MV-4-11 (cell line): Measurements from ENCODE around the gene WFDC1.

Experiments
- DNase-seq: peaks from one replicate; lab custom pipeline; 2025; lab: John Stamatoyannopoulos, UW

Gene WFDC1

DNA sequence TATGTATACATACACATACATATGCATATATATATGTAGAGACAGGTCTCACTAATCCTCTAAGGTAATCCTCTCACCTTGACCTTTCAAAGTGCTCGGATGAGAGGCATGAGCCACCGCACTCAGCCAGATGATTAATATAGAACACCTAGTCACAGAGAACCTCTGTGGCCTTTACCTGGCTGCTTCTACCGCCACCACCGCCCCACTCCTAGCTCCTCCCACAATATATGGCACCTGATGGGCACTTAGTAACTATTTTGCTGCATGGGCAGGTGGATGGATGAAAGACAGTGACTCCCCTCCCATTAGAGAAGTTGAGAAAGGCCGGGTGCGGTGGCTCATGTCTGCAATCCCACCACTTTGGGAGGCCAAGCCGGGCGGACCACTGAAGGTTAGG is 57.0 kb downstream of the WFDC1 start:
- DNase-seq, result no peak

DNA sequence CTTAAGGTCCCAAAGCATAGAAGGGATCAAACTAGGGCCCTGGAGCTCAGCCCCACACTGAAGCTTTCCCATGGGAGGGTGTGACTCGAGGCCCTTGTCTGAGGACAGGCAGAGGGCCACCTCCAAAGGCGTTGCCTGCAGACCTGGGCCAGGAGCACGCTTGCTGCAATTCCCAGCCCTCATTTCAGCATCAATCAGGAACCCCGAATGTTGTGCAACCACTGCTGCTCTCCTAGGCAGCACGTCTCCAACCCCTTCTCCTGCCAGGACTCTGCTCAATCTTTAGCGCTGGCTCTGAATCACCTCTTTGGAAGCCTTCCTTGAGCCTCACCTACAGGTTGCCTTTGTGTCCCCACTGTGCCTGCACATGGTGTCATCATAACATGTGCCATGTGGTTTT is 59.6 kb downstream of the WFDC1 start:
- no peak for DNase-seq

DNA sequence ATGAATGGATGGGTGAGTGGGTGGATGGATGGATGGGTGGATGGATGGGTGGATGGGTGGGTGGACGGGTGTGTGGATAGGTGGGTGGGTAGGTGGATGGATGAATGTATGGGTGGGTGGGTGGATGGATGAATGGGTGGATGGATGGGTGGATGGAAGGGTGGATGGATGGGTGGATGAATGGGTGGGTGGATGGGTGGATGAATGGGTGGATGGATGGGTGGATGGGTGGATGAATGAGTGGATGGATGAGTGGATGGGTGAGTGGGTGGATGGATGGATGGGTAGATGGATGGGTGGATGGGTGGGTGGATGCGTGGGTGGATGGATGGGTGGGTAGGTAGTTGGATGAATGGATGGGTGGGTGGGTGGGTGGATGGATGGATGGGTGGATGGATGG is 60.5 kb downstream of the WFDC1 start:
- no peak for DNase-seq

DNA sequence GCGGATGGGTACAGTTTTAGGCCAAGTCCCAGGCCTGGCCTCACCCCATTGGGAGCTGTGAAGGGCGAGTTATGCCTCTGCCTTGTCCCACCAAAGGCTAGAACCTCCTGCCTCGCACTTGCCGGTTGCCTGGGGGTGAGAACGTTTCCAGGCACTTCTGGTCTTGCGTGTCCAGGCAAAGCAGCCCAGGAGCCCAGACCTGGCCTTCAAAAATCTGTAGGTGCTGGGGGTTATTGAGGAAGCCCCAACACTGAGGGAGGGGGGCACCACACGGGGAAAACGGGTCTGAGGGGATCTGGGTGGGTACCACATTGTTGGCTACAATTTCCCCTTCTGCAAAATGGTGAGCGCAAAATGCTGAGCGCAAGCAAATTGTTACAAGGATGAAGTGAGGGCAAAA is 61.5 kb downstream of the WFDC1 start:
- DNase-seq, result no peak

DNA sequence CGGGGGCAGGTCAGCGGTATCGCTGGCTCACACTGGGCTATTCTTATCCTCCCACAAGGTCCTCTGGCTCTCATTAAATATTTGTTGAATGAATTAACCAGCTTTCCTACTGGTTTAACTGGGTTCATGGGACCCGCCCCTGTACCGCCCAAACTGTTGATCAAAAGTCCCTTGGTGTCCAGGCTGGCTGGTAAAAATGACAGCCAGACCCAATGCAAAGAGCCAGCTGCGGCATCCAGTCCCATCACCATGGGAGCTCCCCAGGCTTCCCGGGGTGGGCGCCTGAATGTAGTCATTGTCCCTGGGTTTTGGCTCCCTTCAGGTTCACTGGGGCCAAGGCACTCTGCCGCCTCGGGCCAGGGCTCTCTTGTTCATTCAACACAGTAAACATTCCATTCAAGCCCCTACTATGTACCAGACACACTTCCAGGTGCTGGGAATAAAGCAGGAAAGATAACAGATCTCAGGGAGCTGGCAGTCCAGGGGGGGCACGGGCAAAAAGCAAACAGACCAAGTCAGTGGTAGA is 62.0 kb downstream of the WFDC1 start:
- DNase-seq, result no peak

DNA sequence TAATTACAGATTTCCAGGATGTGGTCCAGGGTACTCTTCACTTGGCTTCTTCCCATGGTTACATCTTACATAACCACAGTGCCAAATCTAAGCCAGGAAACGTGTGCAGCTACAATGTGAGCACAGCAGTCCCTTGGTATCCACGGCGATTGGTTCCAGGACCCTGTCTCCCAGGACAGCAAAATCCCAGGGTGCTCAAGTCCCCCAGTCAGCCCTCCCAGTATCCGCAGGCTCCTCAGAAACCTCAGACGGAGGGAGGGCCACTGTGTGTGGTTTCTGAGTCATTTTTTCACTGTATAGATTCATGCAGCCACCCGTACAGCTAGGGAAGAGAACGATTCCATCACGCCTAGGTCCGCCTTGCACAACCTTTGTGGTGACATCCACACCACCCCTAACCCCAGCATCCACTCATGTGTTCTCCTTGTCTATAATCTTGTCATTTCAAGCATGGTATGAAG is 62.5 kb downstream of the WFDC1 start:
- DNase-seq, result peak; percentile 96

DNA sequence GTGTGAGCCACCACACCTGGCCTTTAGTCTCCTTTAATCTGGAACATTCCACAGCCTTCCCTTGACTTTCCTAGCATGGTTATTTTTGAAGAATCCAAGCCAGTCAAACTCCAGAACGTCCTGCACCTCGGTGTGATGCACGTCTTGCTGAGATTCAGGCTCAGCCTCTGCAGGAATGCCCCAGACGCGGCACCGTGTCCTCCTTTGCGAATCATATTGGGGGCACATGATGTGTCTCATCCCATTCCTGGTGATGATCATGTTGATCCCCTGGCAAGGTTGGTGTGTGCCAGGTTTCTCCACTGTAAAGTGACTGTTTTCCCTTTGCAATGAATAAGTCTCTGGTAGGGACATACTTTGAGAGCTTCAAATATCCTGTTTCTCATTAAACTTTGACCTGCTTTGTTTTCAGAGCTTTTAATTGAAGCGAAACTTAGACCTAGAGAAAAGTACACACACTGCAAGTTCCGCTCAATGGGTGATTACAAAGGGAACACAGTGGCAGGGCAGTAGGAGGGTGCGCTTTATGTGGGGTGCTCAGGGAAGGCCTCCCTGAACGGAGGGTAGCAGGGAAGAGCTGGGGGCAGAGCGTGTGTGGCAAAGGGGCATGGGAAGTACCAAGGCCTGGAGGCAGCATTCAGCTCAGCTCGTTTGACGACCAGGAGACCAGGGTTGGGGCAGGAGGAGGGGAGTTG is 64.1 kb downstream of the WFDC1 start:
- DNase-seq, result no peak

DNA sequence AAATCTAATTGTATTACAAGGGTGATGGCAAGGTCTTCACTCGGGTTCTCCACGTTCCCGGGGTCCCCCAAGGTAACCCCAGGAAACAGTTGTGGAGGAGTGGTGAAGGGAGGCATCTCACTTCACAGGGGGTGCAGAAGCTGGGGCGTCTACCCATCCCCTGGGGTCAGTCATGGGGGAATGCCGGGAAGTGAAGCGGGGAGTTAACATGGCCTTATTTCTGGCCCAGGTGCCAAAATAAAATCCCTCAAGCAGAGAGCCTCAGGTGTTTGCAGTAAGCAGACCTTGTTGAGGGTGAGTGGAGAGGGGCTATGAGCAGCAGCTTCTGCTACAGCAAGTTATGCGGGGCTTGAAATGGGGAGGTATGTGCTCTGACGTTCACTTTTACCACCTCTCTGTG is 64.6 kb downstream of the WFDC1 start:
- DNase-seq, result no peak

DNA sequence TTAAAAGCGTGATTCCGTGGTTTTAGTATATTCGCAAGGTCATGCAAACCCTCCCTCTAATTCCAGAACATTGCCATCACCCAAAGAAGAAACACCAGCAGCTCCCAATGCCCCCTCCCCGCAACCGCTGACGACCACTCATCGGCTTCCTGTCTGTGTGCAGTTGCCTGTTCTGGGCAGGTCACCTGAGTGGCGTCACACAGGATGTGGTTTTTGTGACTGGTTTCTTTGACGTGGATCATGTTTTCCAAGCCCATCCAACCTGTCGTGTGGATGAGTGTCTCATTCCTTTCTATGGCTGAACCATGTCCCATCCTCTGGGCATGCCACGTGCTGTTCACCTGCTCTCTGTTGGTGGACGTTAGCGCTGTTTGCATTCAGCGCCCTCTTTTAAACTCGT is 65.5 kb downstream of the WFDC1 start:
- DNase-seq, result no peak

DNA sequence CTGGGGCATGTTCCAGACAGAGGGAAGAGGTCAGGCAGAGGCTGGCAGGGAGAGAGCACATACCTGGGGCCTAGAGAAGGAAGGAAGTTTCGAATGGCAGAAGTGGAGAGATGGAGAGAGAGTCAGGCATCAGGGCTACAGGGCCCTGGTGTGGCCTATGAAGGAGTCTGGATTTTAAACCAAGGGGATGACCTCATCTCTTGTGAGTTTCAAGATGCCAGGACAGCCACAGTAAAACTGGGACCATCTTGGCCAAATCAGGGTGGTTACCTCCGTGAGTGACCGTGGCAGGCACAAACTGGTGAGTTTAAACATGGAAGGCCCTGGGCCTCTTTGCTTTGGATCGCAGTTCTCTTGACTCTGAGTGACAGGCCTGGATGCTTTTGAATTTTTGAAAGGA is 66.1 kb downstream of the WFDC1 start:
- no peak for DNase-seq

DNA sequence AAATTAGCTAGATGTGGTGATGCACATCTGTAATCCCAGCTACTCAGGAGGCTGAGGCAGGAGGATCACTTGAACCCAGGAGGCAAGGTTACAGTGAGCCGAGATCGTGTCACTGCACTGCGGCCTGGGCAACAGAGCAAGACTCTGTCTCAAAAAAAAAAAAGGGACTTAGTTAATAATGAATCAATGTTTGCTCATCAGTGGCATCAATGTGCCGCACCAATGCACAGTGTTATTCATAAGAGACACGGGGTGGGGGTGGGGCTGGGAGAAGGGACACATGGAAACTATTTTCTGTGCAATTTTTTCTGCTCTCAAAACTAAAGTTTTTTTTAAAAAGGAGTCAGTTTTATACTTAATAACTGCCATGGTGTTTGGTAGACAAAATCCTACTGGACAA is 66.9 kb downstream of the WFDC1 start:
- DNase-seq, result no peak

DNA sequence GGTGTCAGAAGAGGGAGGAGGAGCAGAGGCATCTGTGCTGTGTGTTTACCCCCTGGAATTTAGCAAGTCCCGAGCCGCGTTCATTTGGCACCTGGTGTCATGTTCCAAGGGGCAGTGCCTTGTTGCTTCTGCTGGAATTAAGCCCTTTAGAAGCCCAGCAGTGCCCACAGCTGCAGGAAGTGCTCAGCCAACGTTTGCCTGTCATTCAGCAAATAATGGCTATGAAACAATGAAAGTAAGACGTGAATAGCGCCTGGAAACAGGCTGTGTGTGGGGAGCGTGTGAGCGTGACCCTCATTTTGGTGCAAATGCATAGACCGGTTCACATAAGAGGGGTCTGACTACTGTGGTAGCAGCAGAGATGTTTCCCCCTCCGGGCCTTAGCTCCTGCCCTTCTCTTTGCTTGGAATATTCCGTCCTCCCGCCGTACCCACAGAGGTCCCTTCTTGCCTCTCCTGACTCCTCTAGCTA is 67.8 kb downstream of the WFDC1 start:
- no peak for DNase-seq

DNA sequence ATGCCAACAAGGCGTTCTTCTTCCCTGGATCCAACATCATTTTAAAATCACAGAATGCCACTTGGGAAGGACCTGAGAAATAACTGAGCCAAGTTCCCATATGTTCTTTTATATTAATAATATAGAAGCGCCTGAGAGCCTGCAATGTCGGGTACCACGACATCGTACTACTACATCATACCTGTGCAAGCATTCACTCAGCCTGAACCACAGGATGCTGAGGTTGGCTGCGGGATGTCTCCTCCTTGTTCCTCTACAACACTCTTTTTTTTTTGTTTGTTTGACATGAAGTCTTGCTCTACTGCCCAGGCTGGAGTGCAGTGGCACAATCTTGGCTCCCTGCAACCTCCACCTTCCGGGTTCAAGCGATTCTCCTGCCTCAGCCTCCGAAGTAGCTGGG is 71.5 kb downstream of the WFDC1 start:
- DNase-seq, result no peak

DNA sequence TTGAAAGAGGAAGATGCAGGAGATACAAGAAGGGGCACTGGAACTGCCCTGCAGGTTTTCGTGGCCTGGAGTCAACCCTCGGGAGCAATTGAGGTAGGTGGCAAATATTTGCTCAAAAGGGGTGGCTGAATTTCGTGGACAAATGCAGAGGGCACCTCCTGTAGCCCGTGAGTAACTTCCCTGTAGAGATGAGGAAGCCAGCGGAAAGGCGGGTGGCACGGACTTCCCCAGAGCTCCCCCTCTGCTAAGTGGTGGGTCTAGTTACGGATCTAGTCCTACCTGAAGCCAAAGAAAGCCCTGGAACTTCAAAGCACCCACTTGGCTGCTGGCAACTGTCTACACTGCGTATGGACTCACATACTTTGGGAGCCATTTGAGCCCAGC is 72.6 kb downstream of the WFDC1 start:
- DNase-seq, result no peak

DNA sequence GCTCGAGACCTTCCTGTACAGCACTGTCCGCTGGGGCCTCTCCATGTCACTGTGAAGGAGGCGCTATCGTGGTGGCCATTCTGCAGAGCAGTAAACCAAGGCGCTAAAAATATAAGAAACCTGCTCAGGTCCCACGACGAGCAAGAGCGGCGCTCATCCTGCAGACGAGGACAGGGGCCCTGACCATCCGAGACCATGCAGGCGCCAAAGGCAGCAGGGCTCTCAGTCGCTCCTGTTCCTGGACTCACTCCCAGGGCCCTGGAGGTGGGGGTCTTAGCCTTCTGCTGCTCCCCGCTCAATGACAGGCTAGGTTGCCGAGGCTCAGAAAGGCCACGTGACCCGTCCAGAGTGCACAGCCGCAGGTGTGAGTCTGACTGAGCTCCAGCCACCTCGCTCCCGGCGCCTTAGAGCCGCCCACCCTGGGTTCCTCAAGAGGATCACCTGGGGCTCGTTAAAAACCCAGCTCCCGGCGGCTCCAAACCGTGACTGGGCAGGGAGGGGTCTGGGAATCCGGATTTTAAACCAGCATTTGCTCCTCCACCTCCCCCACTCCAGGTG is 73.2 kb downstream of the WFDC1 start:
- DNase-seq, result no peak

DNA sequence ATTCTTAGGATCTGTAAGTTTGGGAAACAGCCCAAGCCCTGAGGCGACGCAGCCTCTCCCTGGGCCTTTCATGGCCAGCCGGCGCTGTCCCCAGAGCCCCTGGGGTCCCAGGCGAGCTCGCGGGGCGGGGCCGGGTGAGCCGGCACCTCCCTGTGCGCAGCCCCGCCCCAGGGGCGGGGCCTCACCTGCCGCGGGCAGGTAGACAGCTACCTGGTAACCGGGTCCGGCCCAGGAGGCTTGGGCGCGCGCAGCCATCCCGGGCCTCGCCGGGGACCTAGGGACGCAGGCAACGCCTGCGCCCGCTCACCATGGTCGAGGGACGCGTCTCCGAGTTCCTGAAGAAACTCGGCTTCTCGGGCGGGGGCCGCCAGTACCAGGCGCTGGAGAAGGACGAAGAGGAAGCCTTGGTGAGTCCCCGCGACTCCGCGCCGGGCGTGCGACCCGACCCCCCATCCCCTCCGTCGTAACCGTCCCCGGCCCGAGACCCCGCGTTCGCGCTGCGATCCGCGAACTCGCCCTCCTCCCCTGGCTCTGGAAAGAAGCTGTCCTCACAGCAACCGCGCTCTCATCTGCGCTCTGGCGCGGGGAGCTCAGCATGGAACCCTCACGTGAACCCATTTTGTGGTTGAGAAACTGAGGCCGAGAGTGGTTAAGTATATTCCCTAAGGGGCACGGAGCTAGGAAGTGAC is 73.8 kb downstream of the WFDC1 start, which contains the start of gene ATP2C2:
ATP2C2 (plus strand) TSS at position 231 of the 689 bp plus-strand sequence; CDS start at position 309, 78 bp downstream.
- DNase-seq, result no peak

DNA sequence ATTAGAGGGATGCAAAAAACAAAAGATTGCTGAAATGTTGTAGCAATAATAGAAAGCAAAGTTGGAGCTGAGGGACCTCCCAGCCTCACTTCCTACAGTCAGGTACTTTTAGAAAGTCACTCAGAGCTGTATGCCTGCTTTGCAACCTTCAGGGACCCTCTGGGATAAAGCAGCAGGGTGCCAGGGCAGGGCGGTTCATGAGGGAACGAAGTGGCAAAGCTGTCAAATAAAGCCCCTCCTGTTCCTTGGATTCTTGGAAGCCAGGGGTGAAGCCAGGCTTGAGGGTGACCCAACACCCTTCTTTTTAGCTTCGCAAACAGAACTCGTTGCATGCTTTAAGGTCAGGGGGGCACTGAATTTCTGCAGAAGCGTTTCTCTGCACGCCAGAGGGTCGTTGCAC is 74.4 kb downstream of the WFDC1 start:
- no peak for DNase-seq

DNA sequence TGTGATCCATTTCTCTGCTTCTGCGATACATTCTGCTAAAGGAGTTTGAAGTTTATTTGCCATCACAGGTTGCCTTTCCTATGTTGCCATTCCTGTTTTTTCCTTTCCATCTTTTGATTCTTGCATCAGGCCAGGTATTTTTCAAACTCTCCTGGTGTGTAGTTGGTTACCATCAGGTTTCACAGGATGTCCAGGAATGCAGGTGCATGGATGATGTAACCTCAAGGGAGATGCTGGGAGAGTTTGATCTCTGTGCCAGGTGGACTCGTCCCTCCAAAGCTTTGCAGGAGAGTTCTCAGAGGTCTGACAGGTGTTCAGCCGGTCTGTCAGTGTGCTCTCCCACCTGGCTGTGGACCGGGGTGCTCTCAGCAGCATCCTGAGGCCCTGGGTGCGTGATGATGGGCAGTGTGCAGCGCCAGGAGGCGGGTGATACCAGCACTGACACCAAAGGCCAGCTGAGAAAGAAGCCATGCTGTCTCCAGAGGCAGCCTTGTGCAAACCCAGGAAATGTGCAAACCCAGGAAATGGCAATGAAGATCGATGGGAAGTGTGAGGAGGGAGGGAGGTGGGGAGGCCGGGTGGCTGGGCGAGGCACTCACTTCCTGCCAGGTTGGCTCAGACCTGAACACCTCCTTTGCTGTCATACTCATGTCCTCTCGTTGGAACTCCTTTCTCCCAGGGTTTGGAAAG is 75.4 kb downstream of the WFDC1 start:
- no peak for DNase-seq

DNA sequence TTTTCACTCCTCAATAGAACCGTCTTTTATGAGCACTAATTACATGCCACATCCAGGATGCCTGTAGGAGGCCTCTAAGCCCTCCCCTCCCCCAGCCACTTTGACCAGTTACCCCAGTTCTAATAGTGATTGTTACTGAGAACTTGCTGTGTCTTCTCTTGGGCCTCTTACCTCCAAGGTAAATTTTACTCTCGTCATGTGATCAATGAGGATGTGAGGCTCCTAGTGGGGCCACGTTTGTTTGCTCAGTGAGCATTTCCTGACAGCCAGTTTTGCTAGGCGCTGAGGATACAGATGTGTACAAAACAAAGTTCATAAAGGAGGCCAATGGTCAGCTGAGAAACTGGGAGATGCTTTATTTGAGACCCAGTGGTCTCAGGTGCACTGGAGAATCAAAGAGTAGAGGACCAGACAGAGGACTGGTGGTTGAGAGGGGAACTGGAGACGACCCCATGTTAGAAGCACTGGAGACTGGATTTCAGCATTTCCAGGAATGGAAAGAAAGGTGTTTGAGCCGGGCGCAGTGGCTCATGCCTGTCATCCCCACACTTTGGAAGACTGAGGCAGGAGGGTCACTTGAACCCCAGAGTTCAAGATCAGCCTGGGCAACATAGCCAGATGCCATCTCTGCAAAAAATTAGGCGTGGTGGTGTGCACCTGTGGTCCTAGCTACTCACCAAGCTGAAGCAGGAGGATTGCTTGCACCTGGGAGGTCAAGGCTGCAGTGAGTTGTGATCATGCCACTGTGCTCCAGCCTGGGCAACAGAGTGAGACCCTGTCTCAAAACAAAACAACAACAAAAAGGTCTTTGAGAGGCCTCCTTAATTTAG is 76.3 kb downstream of the WFDC1 start:
- no peak for DNase-seq

DNA sequence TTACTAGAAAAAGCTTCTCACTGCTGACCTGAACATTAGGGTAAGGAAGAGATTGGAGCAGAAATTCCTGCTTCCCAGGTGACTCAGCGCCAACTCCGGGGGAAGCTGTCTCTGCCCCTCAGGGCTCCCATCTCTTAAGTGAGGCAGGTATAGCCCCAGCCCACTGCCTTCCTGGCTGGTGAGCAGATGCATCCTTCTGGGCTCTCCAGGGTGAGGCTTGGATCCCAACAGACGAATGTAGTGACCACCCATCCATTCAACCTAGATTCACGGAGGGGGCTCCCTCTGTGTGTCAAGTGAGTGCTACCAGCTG is 76.8 kb downstream of the WFDC1 start:
- no peak for DNase-seq

DNA sequence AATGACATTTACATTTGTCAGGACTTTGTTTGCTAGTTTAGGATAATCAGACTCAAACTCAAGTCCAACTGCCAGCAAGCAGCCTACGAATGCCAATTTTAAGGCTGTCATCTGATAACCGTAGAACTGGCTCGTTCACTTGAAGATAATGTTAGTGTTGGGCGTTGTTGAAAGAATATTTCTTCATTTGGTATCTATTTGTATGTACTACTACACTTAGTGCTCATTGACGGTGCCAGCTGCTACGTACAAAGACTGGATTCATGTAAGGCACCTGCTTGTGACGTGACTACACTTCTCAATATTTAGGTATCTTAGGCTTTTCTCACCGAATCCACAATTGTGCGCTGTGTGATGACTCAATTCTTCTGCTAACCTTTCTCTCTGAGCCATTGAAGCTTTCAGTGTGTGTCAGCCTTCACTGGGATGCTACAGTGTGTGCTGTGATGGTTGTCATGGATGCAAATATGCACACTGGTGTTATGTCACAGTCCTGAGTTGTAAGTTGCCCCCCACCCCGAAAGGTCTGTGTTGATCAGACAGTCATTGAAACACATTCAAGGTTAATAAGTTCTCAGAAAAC is 79.3 kb downstream of the WFDC1 start:
- no peak for DNase-seq
